NCI-H748 (cell line): ENCODE data around the gene NTRK3.

ENCODE experiments used
- DNase-seq: peaks from one replicate; lab custom pipeline; 2025; ENCODE audit not compliant: unreplicated experiment; lab: John Stamatoyannopoulos, UW

The NTRK3 gene

DNA sequence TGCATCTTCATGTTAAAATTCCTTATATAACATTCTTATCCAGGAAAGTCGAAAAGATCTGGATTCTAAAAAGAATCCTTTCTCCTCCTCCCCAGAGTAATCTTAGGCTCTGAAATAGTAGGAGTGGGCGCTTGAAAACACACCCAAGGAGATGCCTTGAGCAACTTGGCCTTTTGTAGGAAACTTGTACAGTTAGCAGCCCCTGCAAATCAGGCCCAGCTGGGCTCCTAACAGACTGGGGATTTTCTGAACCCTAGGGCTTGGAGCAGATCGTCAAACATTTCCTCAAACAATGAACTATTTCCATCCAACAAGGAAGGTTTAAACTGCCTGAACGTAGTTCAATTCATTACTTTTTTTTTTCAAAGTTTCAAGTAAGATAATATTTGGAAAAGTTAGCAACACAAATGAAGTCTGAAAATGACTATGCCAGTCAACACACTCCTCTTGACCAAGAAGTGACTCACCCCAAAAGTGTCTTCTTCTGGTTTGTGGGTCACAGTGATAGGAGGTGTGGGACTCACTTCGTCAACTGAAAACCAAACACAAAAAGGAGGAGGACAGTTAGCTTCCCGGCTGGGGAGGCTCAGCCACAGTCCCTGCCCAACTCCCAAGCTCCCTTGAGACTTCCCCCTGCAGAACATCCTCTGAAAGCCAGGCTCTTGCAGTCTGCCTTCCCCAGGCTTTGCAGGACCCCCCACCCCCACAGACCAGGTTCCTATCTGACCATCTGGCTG lies 129.7 kb downstream of the NTRK3 start:
- DNase-seq = no peak

DNA sequence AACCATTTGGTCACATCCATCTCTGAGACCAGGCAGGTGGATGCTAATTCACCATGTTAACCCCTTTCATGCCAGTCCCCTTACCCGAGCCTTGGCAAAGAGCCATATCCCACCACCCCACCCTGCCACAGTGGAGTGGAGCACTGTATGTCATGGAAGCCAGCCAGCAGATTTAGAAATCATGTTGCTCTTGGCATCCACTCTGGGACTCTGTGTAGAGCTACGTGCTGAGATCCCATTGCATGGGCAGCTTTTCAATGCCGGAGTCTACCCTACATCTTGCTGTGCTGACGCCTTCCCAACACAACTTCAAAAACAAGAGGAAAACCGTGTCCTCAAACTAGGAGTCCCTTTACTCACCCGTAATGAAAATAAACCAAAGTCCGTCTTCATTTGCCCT lies 131.0 kb downstream of the NTRK3 start:
- no peak for DNase-seq

DNA sequence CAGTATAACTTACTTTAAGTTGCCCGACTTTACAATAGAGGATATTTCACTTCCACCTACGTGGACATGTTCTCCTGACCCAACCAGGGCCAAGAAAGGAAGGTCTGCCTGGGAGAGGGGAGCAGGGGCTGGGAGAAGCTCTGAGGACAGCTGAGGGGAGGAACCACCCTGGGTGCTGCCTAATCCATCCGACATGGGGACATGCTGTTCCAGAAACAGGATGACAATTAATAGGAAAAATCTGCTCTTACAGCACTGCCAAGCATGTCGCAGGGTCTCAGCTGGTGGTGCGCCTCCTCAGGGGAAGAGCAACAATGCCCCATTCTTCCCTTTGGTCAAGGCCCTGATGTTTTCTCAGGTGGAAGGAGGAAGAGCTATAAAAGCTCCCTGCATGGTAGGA lies 132.3 kb downstream of the NTRK3 start:
- DNase-seq = no peak

DNA sequence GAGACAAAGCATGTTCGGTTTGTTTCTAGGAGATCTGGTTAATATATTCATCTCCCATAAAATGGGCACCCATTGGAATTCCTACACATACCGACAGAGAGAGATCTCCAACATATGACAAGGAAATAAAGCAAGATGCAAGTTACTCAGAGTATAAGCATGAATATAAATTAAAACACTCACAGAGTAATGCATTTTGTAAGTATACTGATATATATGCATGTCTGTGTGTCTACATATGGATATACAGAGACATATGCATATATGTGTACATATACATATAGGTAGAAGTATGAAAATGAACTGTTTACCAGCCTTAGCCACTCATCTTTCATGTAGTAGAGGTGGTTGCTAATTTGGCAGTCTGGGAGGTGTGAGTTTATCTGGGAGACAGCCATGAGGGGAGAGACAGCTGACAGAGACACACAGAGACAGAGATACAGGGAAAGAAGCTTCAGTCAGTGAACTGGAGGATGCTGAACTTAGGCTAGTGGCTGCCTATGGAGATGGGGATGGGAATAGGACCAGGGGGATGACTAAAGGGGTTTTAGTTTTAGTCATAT lies 134.5 kb downstream of the NTRK3 start:
- DNase-seq = no peak

DNA sequence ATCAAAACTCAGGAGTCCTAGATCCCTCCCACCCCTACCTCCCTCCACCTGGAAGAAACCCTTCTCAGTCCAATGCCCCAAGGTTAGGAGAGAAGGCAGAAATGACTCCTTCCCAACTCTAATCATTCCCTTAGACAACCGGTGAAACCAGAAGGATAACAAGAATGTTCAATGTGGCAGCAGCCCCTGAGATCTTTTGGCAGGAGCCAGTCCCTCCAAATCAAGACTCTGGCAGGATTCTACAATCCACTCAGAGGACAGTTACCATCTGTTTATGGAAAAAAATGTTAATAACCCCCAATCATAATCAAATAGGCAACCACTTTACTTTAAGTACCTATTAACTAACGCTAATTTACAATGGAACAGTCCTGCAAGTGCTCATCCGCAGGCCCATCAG lies 136.5 kb downstream of the NTRK3 start:
- DNase-seq = peak; percentile 38

DNA sequence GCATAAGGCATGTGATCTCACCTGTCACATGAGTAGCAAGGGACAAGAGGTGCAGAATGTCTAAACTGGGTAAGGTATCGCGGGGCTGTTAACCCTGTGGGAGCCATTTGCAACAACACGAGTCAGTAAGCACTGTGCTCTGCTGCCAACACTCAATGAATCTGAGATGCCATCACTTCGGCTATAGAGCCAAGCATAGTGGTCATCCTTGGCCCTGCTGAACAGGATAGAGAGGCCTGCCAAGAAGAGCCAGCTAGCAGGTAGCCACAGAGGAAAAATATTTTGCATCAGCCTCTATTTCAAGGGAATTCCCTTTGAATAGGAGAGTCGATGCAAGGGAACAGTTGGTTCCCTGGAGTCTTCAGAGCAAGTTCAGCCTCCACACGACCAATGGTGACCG lies 137.8 kb downstream of the NTRK3 start:
- DNase-seq = no peak

DNA sequence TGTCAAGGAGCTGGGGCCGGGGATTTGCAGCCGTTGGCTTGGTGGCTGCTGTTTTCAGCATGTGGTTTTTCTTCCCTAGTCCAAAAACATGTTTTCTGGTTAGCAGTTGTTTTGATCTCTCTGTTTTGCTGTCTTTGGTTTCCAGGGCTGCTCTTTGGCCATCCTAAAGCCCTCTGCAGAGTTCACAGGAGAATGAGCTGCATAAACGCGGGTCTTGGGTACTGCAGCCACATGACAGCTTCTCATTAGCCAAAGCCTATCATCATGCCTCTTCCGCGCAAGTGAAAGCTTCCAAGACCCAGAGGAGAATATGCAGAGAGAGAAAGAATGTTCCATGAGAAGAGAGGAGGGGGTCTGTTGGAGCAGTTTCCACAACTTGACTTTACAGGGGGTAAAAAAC lies 138.5 kb downstream of the NTRK3 start:
- no peak for DNase-seq

DNA sequence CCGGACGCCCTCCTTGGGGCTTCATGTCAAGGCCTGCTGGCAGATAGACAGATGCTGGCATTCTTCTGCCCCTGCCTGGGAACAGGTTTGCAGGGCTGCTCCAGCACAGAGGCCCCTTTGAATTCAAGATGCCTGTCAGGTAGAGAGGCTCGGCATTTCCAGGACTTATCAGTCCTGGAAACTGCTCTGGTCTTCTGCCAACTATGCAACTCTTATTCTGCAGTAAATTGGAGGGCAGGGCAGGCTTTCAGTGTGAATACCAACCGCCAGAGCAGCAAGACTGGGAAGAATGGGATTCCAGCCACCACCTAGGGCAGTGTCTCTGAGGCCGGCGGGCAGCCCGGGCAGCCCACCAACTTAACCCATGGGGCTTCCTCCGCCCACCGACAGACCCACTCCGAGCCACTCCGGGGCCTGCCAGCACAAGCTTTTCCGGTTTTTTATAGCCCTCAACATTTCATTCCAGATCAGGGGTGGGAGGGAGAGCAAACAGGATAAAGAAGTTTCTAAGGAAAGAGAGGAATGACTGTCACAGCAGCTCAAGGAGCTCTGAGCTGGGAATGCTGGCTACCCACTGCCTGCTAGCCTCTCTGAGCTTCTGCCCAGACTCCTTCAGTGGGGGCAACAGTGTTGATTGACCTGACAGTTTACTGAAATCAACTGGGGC lies 140.9 kb downstream of the NTRK3 start:
- no peak for DNase-seq

DNA sequence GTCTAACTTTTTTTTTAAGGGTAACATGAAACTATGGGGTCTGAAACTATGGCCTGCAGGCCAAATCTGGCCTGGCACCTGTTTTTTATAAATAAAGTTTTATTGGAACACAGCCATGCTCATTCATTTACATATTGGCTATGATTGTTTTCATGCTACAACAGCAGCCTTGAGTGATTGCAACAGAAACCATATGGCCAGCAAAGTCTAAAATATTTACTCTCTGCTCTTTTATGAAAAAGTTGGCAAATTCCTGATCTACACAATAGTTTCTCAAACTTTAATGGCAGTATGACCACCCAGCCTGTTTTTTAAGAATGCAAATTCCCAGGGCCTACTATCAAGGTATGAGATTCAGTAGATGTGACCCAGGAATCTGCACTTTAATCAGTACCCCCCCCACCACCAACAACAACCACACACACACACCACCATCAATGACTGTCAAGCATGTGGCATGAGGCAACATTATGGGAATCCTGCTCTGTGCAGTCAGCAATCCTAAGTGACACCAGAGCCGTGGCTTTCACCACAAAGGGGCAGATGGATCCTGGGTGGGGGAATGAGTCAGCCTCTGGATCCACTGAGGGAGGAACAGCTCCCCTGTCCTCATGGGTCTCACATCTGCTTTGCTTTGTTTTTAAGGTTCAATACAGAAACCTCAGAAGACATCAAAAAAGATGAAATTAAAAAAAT lies 142.8 kb downstream of the NTRK3 start:
- no peak for DNase-seq

DNA sequence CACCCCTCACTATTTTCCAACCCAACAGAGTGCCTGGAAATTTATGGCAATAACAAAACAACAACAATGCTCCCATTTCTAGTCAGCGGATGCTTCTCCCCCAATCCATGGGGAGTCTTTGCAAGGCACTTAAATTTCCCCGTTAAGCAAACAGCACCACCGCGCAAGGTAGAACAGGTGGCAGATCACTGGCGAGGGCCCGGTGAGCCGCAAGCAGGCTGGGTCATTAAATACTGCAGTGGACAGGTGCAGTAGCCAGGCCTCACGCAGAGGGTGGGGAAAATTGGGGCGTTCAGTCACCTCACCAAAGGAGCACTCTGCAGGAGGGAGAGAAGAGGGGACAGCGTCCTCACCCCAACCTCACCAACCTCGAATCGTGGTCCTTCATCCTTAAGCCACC lies 147.5 kb downstream of the NTRK3 start:
- DNase-seq = peak; percentile 87

DNA sequence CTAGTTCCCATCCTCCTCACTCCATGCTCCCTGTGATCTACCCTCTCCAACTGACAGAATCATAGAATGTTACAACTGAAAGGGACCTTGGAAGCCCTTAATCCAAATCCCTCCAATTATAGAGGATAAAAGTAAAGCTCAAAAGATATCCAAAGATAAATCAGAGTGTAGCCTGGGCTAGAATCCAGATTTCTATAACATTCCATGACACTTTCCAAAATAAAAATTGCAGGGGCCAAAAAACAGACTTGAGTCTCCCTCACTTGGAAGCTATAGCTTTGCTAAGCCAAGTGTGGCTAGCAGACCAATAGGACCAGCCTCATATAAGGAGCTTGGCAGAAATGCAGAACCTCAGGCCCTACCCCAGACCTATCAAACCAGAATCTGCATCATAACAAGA lies 148.1 kb downstream of the NTRK3 start:
- DNase-seq = no peak

DNA sequence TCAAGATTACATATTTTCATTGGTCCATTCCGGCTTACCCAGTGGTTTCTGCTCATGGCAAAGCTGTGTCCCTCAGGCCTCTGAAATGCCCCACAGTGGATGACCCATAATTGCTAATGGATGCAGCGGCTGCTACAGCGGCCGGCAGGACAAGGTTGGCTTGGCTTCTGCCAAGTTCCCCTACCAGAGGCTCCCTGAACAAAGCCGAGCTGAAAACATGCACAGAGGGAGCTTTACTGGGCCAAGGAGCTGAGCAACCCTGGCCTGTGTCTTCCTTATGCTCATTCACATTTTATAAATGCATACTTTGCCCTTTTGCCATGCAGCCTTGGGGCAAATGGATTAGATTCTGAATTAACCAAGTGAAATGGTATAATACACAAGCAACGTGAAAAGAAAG lies 150.5 kb downstream of the NTRK3 start:
- DNase-seq = no peak

DNA sequence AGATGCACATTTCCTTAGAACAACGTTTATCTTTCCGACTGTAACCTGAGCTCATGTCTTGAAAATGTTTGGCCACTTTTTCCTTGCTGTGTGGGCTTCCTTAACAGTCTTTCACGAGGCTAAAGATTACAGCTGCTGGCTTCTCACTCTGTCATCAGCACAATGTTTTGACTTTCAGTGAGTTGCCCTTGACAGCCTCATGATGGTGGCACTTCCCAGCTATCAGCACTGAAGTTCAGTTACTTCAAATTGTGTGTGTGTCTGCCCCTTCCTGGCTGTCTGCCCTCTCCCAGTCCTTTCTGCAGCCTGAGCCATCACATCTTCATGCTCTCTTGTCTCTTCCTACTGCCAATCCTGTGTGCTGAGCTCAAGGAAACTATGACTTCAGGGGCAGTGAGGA lies 152.2 kb downstream of the NTRK3 start:
- DNase-seq = no peak

DNA sequence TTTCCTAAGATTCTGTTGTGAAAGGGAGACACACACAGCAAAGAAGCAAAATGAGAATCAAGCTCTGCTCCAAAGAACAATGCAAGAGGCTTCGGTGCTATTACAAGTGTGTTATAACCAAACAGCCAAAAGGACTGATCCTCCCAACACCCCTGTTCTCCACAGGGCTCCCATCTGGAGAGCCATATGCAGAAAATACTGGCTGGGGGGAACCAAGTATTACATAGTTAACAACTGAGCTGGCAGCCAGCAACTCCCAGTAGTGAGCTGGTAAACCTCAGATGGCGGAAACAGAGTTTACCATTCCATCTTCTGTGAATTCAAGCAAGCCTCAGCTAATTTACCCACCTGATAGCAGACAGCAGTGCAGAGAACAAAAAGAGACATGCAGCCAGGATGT lies 156.4 kb downstream of the NTRK3 start:
- DNase-seq = no peak

DNA sequence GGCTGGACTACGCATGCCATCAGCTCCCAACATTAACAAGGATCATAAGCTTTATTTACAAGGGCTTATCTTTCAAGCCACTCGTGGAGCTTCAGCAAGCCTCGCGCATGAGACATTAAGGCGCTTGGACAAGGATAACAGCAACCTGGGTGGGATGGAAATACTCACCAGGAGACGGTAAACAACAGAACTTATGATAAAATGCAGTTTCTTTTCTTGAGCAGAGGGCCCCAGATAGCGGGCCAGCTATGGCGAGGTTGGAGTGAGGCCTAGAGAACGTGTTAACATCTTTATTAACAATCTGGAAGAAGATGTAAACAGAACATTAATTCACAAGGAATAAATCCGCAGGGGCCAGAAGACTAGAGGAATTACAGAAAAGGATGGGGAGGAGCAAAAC lies 158.2 kb downstream of the NTRK3 start:
- DNase-seq = peak; percentile 15

DNA sequence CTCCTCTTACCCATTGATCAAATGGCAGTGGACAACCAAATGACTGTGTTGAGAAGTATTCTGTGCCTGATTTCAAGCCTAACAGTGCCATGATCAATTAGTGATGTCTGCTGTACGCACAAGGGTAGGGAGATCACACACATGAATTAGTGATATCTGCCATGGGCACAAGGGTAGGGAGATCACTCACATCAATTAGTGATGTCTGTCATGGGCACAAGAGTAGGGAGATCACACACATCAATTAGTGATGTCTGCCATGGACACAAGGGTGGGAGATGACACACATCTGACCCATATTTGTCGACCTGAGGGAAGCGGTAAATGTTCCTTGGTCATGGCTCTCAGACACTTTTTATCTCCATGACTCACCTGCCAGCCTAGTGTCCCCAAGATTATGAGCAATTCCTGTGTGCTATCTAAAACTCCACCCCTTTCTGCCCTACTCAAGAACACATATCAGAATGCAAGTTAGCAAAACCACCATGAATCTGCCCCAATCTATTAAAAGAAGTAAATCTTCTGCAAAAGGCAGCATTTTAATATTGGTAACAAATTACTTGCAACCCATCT lies 165.0 kb downstream of the NTRK3 start:
- no peak for DNase-seq

DNA sequence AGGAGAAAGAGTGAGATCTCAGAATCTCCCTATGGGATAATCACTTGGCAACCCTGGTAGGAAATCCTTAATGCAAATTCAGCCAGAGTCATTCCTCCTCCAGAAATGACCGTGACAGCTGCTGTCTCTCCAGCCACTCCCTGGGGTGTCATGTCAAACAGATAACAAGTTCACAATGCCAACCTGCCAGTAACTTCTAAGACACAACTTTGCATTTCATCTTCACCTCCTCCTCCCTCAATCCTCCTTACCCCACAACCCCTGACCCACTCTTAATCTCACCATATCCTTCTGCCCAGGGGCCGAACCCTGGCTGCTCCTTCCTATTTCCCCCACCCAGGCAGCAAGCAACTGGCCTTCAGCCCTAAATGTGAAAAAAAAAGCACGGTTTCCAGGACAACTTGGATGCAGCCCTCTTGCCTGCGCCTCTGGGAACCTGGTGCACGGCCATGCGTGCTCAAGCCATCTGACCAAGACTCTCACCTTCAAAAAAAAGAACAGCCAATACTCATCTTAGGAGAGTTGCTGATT lies 166.0 kb downstream of the NTRK3 start:
- no peak for DNase-seq

DNA sequence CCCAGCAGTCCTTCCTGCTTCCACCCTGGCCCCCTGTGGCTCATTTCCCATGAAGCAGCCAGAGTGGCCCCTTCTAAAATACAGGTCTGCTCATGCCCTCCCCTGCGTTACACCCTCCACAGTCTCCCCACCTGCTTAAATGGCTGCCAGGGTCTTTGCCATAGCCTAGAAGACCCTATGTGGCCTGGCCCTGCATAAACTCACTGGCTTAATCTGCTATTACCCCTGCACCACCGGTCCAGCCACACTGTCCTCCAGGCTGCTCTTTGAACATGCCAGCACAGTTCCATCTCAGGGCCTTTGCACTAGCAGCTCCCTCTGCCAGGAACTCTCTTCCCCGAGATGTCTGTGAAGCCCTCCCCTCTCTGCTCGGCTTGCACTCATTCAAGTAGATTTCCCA lies 166.8 kb downstream of the NTRK3 start:
- DNase-seq = no peak

DNA sequence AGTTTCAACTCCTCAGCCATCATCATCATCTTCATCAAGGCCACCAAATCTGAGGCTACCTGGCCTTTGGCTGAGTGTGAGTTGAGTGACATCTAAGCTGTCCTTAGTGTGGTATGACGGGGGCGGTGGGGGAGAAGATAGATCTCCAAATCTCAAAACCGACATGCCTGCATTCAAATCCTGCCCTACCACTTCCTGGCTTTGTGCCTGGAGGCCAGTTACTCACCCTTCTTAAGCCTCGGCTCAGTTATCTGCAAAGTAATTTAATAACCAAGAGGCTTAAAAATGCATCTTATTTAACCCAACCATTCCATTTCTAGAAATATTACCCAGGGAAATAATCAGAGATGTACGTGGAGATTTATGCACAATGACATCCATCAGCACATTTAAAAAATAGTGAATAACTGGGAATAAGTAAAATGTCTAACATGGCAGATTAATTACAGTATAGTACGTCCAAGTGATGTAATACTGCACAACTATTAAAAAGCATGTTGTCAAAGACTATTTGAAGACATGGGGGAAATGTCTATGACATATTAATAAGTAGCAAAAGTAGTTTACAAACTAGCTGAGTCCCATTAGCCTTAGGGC lies 167.4 kb downstream of the NTRK3 start:
- no peak for DNase-seq

DNA sequence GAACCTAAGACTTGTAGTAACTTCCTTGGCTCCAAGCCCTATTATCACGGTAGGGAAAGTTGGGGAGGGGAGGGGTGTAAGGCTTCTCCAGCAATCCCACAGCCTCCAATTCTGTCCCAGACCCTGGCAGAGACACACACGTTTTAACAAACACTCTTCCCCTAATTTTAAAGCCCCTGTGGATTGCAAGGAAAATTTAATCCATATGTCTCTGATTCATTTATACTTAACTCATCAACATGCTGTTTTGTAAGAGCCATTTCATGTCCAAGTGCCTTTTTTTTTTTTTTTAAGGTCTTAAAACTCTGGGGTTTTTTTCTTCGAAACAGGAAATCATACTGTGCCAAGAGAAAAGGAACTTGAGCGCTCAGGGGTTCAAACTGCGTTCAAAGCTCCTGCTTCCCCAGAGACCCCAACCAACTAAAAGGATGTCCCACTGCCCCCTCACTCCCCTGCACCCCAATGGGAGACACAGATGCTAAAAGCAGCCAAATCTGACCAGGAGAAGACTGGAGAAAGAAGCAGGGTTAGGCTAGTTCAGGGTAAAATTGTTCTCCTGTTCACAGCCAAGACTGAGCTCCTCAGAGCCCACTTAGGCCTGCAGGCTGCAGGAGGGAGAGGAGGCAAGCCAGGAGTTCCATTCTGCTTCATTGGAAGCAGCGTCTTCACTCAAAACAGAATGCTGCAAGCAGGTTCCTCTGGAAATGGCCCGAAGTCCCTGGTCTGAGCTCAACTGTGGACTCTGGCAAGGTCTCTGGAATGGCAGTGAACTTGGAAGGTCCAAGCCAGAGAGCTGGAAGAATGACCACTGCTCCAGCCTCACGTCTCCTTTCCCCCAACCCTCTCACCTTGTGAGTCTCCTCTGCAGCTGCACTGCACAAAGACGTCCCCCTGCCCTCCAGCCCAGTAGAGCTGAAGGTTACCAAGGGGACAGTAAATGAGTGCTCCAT lies 172.5 kb downstream of the NTRK3 start:
- DNase-seq = no peak
